ENCODE results near the gene E4F1.

E4F1 gene

GRCh38 chr16:2275476-2276367 lies 52.3 kb downstream of the E4F1 start:
- DNase-seq: no peak

GRCh38 chr16:2276368-2277195 lies 53.2 kb downstream of the E4F1 start:
- DNase-seq: no peak

GRCh38 chr16:2277466-2278271 lies 54.3 kb downstream of the E4F1 start:
- DNase-seq: no peak

GRCh38 chr16:2278272-2278608 lies 54.8 kb downstream of the E4F1 start:
- DNase-seq: no peak

GRCh38 chr16:2278956-2279800 lies 55.8 kb downstream of the E4F1 start:
- no peak for DNase-seq

- no peak for DNase-seq
Measured at GRCh38 chr16:2280461-2280860, 57.1 kb downstream of the E4F1 start.

GRCh38 chr16:2280981-2281542 lies 57.7 kb downstream of the E4F1 start:
- DNase-seq: no peak

GRCh38 chr16:2282262-2282661 lies 58.9 kb downstream of the E4F1 start:
- no peak for DNase-seq

- DNase-seq: no peak
Measured at GRCh38 chr16:2282866-2283555, 59.6 kb downstream of the E4F1 start.

GRCh38 chr16:2284001-2284770 lies 60.8 kb downstream of the E4F1 start:
- no peak for DNase-seq

GRCh38 chr16:2284797-2285576 lies 61.6 kb downstream of the E4F1 start:
- no peak for DNase-seq

All from activated effector memory CD4-positive, alpha-beta T cell treated with Interleukin-2 at 50 U/mL for 16 hours (primary cell).